ENCODE results near the gene CFAP73.

- TF ChIP-seq YY1 (IDR thresholded peaks at IDR 0.05; ENCODE audit: extremely low read depth, insufficient replicate concordance, low read depth, low read length) (no peak), CEBPB (IDR thresholded peaks at IDR 0.05; ENCODE audit: low read depth) (no peak), EZH2 (IDR thresholded peaks at IDR 0.05) (no peak), SRF (IDR thresholded peaks at IDR 0.05; ENCODE audit: low read depth) (no peak), CTCF (IDR thresholded peaks at IDR 0.05 in 2 of 3, conservative IDR thresholded peaks at IDR 0.05 in 1 of 3; ENCODE audit: borderline replicate concordance in 1 of 3, insufficient read depth in 1 of 3, low read depth in 2 of 3, low read length in 2 of 3) (no peak), EGR1 (IDR thresholded peaks at IDR 0.05; ENCODE audit: low read depth) (no peak)
These were observed 18.0 kb upstream of the CFAP73 start for GRCh38 chr12:113131556-113131955.

Measured in HCT116 (cell line).